Esophagus muscularis mucosa (tissue), 4 donors: ENCODE data around the gene SUPT6H. TPM values are rescaled to one million over a fixed set of nuclear protein-coding genes. Genes with fewer than 3 reads are reported as not detected.

Experiments used
- DNase-seq: peaks from one replicate; pipeline ENCODE4 v3.0.0-alpha.2; 2017; ENCODE audit errors: extremely low spot score
- H3K27ac ChIP-seq, 4 donors: fragments of 200-600 bp; sonication (generic); replicated peaks in 1 of 4; 1 replicate in 3 of 4; 2 replicates in 1 of 4; pipeline ENCODE4 v1.5.1; 2016 to 2019; ENCODE audit warnings: mild to moderate bottlenecking in 1 of 4
- H3K27me3 ChIP-seq, 4 donors: fragments of 200-600 bp; sonication (generic); one replicate each; pipeline versions ENCODE4 v1.5.1 to v1.6.0; 2016 to 2019
- H3K36me3 ChIP-seq, 4 donors: fragments of 200-600 bp; sonication (generic); one replicate each; pipeline ENCODE4 v1.5.1; 2016 to 2019
- H3K4me1 ChIP-seq, 4 donors: fragments of 200-600 bp; sonication (generic); one replicate each; pipeline ENCODE4 v1.5.1; 2016 to 2019
- H3K4me3 ChIP-seq, 4 donors: fragments of 200-600 bp; sonication (generic); 1 replicate in 2 of 4; 2 replicates in 2 of 4; pipeline ENCODE4 v1.5.1; 2016 to 2019; ENCODE audit warnings: mild to moderate bottlenecking in 4 of 4, moderate library complexity in 1 of 4
- H3K9me3 ChIP-seq, 4 donors: fragments of 200-600 bp; sonication (generic); 1 replicate in 3 of 4; 2 replicates in 1 of 4; pipeline ENCODE4 v1.5.1; 2016 to 2019
- CTCF ChIP-seq, 3 experiments: fragments of 200-600 bp in 2 of 3; fragments of 450-650 bp in 1 of 3; sonication (generic) in 2 of 3; IDR thresholded peaks; one replicate each; pipeline ENCODE4 v1.5.1; 2017 to 2019; ENCODE audit warnings: antibody characterized with exemption in 3 of 3, mild to moderate bottlenecking in 2 of 3, moderate library complexity in 1 of 3
- EP300 ChIP-seq: sonication (generic); formaldehyde crosslinking; IDR thresholded peaks from one replicate; pipeline ENCODE4 v1.6.1; 2017; ENCODE audit warnings: antibody characterized with exemption
- POLR2A ChIP-seq: fragments of 450-650 bp; IDR thresholded peaks from one replicate; pipeline ENCODE4 v1.6.1; 2017; ENCODE audit warnings: antibody characterized with exemption, moderate library complexity, mild to moderate bottlenecking, low read depth
- POLR2AphosphoS5 ChIP-seq, 2 donors: sonication (generic); formaldehyde crosslinking; IDR thresholded peaks; one replicate each; pipeline ENCODE4 v1.6.1; 2017; ENCODE audit warnings: antibody characterized with exemption in 2 of 2
- WGBS: methylation state at CpG from one replicate; pipeline ENCODE4 v1.1.5; 2018; 5-methylcytosine and 5-hydroxymethylcytosine counted together
- intact Hi-C: fragments of 100-400 bp; cut with DNase I; formaldehyde crosslinking; loops from one replicate; pipeline ENCODE4 v1.15.1; 2023
- total RNA-seq, 4 donors: library from RNA; depleted of rRNA; stranded (reverse); fragments of >200 nt; gene quantifications; one replicate each; pipeline versions ENCODE4 v1.1.0 to v1.2.1, GENCODE V29; 2016

SUPT6H gene
- total RNA-seq, 4 donors from 2014 or later, result 57.3 to 84.4 (median 71.1) TPM

DNA sequence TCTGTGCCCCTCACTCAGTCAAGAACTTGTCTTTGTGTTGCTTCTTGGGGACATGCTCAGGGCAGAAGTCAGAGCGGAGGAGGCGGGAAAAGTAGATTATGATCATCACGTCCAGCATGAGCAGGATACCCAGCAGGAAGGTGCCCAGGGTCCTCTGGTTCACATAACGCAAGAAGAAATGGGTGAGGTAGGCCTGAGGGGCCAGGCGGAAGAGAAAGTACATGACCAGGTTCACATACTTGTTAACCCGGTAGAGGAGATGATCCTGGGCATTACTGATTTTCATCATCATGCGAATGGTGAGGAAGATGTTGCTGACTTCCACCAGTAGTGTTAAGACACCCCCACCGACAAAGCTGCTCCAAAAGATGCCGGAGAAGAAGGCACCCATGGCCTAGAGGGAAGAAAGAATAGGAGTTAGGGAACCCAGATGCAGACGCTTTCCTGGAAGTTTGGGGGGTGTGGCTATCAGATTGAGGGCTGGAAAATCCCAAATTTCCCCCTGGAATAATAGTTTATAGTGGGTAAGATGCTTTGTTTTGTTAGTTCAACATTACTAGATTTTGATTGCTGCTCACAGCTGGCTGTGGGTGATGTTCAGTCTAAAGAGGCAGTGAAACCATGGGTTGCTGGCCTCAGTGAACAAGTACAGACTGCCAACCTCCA lies 62.6 kb downstream of the SUPT6H start:
- H3K27ac ChIP-seq, result peak overlapping the region in 3 of 4 donors; percentile 95 to 98 (median 97)
- peaks cover 46 to 76% (median 69%) of the 10 kb centered on the region in 4 donors for H3K4me1 ChIP-seq
- TF ChIP-seq EP300, result no peak
- TF ChIP-seq POLR2AphosphoS5 (IDR thresholded peaks at IDR 0.05), result no peak
- no peak for TF ChIP-seq POLR2A
- TF ChIP-seq CTCF (IDR thresholded peaks at IDR 0.05), result no peak
- H3K36me3 ChIP-seq, result peaks cover 33 to 44% (median 40%) of the 10 kb centered on the region in 4 donors
- H3K9me3 ChIP-seq, result no peaks in the 10 kb centered on the region
- H3K4me3 ChIP-seq, result no peak overlapping the region
- no peak for DNase-seq
- WGBS, result 79% methylated on average over 10 of the region's 10 CpGs
- H3K27me3 ChIP-seq, result no peaks in the 10 kb centered on the region
- intact Hi-C loops, result loop anchor here (5.0 kb wide), 1 partner anchor 38 kb away; no protein-coding TSS in a partner anchor

DNA sequence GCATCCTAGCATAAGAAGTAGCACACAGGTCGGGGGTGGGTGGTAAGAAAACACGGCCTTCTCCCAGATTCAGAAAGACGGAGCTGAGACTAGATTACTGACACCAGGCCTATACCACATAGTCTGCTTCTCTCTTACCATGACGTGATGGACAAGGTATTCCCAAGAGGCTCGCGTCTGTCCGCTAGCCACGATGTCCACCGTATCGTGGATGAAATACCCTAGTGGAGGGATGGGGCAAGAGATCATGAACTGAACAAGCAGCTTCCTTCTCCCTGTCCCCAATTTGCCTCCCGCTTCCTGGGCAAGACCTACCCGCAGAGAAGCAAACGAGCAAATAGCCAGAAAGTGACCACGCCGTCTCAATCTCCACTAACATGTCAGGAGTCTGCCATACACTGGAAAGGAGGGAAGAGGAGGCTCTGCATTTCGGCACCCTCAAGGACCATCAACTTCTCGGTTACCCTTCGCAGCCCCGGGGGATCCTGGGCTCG lies 63.2 kb downstream of the SUPT6H start:
- DNase-seq, result no peak
- Histone ChIP-seq H3K4me3 (peak overlapping the region; percentile 72 to 98 (median 76)), H3K9me3 (no peaks in the 10 kb centered on the region), H3K36me3 (peaks cover 33 to 44% (median 40%) of the 10 kb centered on the region in 4 donors), H3K27ac (peak overlapping the region; percentile 95 to 98 (median 96)), H3K4me1 (peaks cover 46 to 73% (median 69%) of the 10 kb centered on the region in 4 donors), H3K27me3 (no peaks in the 10 kb centered on the region)
- intact Hi-C loops, result no loop called here
- TF ChIP-seq CTCF (IDR thresholded peaks at IDR 0.05), result no peak
- no peak for TF ChIP-seq POLR2AphosphoS5 (IDR thresholded peaks at IDR 0.05)
- no peak for TF ChIP-seq EP300
- no peak for TF ChIP-seq POLR2A
- WGBS, result 45% methylated on average over 15 of the region's 20 CpGs

DNA sequence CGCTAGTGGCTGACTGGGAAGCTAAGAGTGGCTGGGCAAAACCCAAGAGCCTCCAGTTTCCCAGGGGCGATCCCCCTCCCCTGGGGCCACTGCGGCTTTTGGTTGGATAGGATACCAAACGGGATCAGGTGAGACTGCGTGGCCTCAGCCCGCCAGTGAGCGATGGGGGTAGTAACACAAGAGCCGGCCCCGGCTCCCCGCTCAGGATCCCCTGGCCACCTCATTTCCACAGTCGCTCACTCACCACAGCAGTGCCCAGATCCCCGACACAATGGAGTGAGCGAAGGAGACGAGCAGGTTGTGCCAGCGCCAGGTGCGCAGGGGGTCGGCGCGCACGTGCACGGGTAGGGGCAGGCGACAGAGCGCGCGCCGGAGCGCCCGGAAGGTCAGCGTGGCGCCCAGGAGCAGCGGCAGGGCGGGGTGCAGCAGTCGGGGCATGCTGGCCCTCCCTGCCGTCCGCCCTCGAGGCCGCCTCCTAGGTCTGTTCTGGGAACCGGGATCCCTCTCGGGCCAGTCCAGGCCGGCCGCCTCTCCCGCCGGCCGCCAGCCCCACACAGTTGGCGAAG lies 63.7 kb downstream of the SUPT6H start:
- peak overlapping the region; percentile 72 to 98 (median 76) for H3K4me3 ChIP-seq
- intact Hi-C loops, result loop anchor here (2.0 kb wide), 1 partner anchor 23 kb away; no protein-coding TSS in a partner anchor
- H3K9me3 ChIP-seq, result no peaks in the 10 kb centered on the region
- WGBS, result 0% methylated on average over 1 of the region's 45 CpGs
- H3K36me3 ChIP-seq, result peaks cover 33 to 44% (median 40%) of the 10 kb centered on the region in 4 donors
- H3K27me3 ChIP-seq, result no peaks in the 10 kb centered on the region
- peaks cover 42 to 68% (median 64%) of the 10 kb centered on the region in 4 donors for H3K4me1 ChIP-seq
- TF ChIP-seq POLR2A, result no peak
- TF ChIP-seq POLR2AphosphoS5 (IDR thresholded peaks at IDR 0.05), result peak in 1 of 2 donors; percentile 58
- TF ChIP-seq CTCF (IDR thresholded peaks at IDR 0.05), result no peak
- DNase-seq, result no peak
- peak overlapping the region; percentile 95 to 98 (median 96) for H3K27ac ChIP-seq

- Histone ChIP-seq H3K9me3 (no peaks in the 10 kb centered on the region), H3K36me3 (peaks cover 29 to 39% (median 36%) of the 10 kb centered on the region in 4 donors), H3K27ac (peak within 1 kb of the TSS; percentile 95 to 98 (median 96)), H3K27me3 (no peaks in the 10 kb centered on the region), H3K4me1 (peaks cover 37 to 63% (median 59%) of the 10 kb centered on the region in 4 donors), H3K4me3 (peak within 1 kb of the TSS; percentile 72 to 98 (median 76))
- intact Hi-C loops, result loop anchor here (2.0 kb wide), 1 partner anchor 23 kb away; no protein-coding TSS in a partner anchor
- TF ChIP-seq POLR2A (no peak), EP300 (no peak), POLR2AphosphoS5 (IDR thresholded peaks at IDR 0.05) (no peak), CTCF (IDR thresholded peaks at IDR 0.05) (no peak)
- WGBS, result no CpG with 5 or more reads among the region's 49 CpGs
- no peak for DNase-seq
These were observed 64.2 kb downstream of the SUPT6H start, which contains the start of gene TLCD1 for GRCh38 chr17:28726226-28726626. TLCD1 (minus strand) TSS chr17:28726233; CDS start chr17:28726097, 136 bp downstream.
